ENCODE measurements around the gene PLCD3.

DNA sequence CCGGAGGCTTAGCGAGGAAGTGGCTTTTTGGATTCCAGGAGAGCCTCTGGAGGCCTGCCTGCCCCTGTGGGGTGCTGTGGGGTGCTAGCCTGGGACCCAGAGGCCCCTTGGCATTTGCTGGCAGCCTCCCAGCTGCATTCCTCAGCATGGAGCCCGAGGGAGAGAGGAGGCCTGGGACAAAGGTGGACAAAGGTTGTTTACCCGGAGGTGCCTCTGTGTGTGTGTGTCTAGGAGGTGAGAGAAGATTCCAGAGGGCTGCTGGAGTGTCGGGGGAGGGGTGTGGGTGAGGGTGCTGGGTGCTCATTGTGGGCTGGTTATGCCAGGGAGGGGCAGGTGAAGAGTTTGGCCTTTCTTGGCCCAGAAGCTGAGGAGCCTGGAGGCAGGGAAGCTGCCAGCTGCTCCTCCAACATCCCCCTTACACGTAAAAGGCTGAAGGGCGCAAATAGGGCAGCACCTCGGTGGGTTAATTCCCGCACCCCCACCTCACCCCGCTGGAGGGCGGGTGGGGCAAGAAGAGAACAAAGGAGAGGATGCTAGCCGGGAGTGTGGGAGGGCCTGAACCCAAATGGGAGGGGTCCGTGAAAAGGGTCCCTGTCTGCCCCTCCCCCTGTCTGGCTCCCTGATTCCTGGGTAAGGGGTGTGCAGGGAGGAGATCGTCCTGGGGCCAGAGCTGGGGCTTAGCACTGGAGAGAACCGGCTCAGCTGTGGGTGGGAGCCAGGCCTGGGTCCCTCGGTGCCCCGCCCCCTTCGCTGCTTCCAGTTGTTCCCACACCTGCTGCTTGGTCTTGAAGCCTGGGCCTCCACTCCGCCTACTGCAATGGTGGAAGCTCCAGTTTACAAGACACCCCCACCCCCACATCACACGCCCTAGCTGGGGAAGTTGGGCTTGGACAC lies 39.3 kb upstream of the PLCD3 start:
- TF ChIP-seq POLR2A (IDR thresholded peaks at IDR 0.05) = no peak
- TF ChIP-seq, protein P1, sequence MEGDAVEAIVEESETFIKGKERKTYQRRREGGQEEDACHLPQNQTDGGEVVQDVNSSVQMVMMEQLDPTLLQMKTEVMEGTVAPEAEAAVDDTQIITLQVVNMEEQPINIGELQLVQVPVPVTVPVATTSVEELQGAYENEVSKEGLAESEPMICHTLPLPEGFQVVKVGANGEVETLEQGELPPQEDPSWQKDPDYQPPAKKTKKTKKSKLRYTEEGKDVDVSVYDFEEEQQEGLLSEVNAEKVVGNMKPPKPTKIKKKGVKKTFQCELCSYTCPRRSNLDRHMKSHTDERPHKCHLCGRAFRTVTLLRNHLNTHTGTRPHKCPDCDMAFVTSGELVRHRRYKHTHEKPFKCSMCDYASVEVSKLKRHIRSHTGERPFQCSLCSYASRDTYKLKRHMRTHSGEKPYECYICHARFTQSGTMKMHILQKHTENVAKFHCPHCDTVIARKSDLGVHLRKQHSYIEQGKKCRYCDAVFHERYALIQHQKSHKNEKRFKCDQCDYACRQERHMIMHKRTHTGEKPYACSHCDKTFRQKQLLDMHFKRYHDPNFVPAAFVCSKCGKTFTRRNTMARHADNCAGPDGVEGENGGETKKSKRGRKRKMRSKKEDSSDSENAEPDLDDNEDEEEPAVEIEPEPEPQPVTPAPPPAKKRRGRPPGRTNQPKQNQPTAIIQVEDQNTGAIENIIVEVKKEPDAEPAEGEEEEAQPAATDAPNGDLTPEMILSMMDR (IDR thresholded peaks at IDR 0.05) = no peak
